T-helper 22 cell (primary cell): ENCODE results near the gene EMSY.
"Not testable (repeated sequence)": the region's sequence is repeated elsewhere in the genome, so short reads cannot be mapped to it uniquely, and the experiment has no call there.

Source experiments
- DNase-seq: peaks from one replicate; pipeline ENCODE4 v3.0.0-alpha.2; 2020; ENCODE audit warnings: low read depth

Gene EMSY

GRCh38 chr11:76524461-76524860 lies 79.6 kb downstream of the EMSY start:
- no peak for DNase-seq

- no peak for DNase-seq
These were observed 80.1 kb downstream of the EMSY start for GRCh38 chr11:76524919-76525318.

- DNase-seq, result no peak
These were observed 82.1 kb downstream of the EMSY start for GRCh38 chr11:76526878-76527277.

GRCh38 chr11:76542436-76542835 lies 97.6 kb downstream of the EMSY start:
- no peak for DNase-seq

- DNase-seq, result no peak
These were observed 98.3 kb downstream of the EMSY start for GRCh38 chr11:76543006-76543703.

GRCh38 chr11:76550781-76551180 lies 106.0 kb downstream of the EMSY start:
- DNase-seq, result no peak

- no peak for DNase-seq
These were observed 106.6 kb downstream of the EMSY start for GRCh38 chr11:76551400-76551799.

- no peak for DNase-seq
These were observed 108.2 kb downstream of the EMSY start for GRCh38 chr11:76552987-76553386.

- DNase-seq, result no peak
These were observed 109.0 kb downstream of the EMSY start for GRCh38 chr11:76553554-76554476.

GRCh38 chr11:76554767-76555166 lies 109.9 kb downstream of the EMSY start:
- no peak for DNase-seq

- no peak for DNase-seq
These were observed 112.6 kb downstream of the EMSY start for GRCh38 chr11:76557466-76557865.

- no peak for DNase-seq
These were observed 113.7 kb downstream of the EMSY start for GRCh38 chr11:76558473-76558872.

- no peak for DNase-seq
These were observed 114.1 kb downstream of the EMSY start for GRCh38 chr11:76558891-76559290.

- DNase-seq, result no peak
These were observed 114.5 kb downstream of the EMSY start for GRCh38 chr11:76559346-76559745.

- peak; percentile 12 for DNase-seq
These were observed 115.4 kb downstream of the EMSY start for GRCh38 chr11:76560219-76560618.

GRCh38 chr11:76561245-76561644 lies 116.4 kb downstream of the EMSY start:
- no peak for DNase-seq

- no peak for DNase-seq
These were observed 117.7 kb downstream of the EMSY start for GRCh38 chr11:76562541-76562940.

GRCh38 chr11:76564364-76564763 lies 119.5 kb downstream of the EMSY start:
- no peak for DNase-seq

GRCh38 chr11:76566811-76567210 lies 122.0 kb downstream of the EMSY start:
- no peak for DNase-seq

GRCh38 chr11:76567261-76567660 lies 122.4 kb downstream of the EMSY start:
- DNase-seq, result no peak

GRCh38 chr11:76568139-76568538 lies 123.3 kb downstream of the EMSY start:
- DNase-seq, result no peak

GRCh38 chr11:76568621-76569020 lies 123.8 kb downstream of the EMSY start:
- DNase-seq, result no peak

- not testable (repeated sequence) for DNase-seq
These were observed 127.5 kb downstream of the EMSY start for GRCh38 chr11:76572181-76572875.
